Adrenal gland (tissue), 5 donors: Measurements from ENCODE around the gene EXD3.

Experiments used
- POLR2A ChIP-seq, 2 donors: fragments of 450-650 bp; IDR thresholded peaks; one replicate each; pipeline ENCODE4 v1.6.1; 2017; ENCODE audit warnings: antibody characterized with exemption in 2 of 2, mild to moderate bottlenecking in 2 of 2, moderate library complexity in 1 of 2
- TF ChIP-seq, protein P1 (sequence below), 6 experiments: fragments of 450-650 bp in 4 of 6; fragments of 200-600 bp in 2 of 6; sonication (generic) in 1 of 6; IDR thresholded peaks; 1 replicate in 5 of 6; 2 replicates in 1 of 6; pipeline versions ENCODE4 v1.5.1 to v1.8.0; 2016 to 2021; ENCODE audit warnings: antibody characterized with exemption in 6 of 6, mild to moderate bottlenecking in 2 of 6, moderate library complexity in 1 of 6
- donor health status: DM: no; HTN: no; CAD: no.

- TF ChIP-seq, protein P1, sequence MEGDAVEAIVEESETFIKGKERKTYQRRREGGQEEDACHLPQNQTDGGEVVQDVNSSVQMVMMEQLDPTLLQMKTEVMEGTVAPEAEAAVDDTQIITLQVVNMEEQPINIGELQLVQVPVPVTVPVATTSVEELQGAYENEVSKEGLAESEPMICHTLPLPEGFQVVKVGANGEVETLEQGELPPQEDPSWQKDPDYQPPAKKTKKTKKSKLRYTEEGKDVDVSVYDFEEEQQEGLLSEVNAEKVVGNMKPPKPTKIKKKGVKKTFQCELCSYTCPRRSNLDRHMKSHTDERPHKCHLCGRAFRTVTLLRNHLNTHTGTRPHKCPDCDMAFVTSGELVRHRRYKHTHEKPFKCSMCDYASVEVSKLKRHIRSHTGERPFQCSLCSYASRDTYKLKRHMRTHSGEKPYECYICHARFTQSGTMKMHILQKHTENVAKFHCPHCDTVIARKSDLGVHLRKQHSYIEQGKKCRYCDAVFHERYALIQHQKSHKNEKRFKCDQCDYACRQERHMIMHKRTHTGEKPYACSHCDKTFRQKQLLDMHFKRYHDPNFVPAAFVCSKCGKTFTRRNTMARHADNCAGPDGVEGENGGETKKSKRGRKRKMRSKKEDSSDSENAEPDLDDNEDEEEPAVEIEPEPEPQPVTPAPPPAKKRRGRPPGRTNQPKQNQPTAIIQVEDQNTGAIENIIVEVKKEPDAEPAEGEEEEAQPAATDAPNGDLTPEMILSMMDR (IDR thresholded peaks at IDR 0.05) = no peak
- no peak for TF ChIP-seq POLR2A (IDR thresholded peaks at IDR 0.05)
Measured at GRCh38 chr9:137434498-137435380, 11.8 kb upstream of the EXD3 start.
